Dedifferentiated amniotic fluid mesenchymal stem cell (primary cell): ENCODE measurements around the gene F3.

Experiments
- DNase-seq: peaks from one replicate; pipeline ENCODE4 v3.0.0-alpha.2; 2016; ENCODE audit errors: extremely low spot score

F3 gene

GRCh38 chr1:94527447-94528031, 14.0 kb downstream of the F3 start:
- DNase-seq: no peak

DNA sequence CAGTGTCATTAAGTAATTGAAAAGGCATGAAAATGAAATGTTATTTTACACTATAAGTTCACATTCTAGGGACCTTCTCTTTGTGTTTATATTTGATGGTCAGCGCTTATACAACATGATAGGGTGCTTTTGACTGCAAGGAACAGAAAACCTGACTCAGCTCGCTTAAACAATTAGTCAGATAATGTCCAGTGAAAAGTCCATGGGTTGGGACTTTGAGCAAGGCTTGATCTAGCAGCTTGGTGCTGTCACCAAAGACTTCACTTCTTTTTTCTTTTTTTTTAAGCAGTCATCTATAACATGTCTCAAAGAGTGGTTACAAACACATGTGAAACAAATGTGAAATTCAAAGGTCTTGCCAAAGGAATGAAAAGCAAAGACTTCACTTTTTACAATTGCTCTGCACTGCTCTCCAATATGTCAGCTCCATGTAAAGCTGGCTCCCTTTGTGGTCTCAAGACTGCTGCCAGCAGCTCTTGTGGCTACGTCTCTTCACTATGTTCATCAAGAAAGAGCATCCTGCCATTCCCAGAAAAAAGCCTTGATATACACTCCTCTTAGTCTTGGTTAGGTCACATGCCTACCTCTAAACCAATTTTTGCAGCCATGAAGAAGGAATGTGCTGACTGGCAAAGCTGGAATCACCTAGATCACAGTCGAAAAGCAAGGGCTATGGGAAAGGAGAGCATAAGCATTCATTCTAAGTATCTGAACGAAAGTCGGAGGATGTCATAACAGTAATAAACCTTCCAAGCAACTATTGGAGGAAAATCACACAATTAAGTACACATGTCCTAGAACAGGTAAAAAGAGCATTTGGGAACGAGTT, 15.2 kb downstream of the F3 start:
- DNase-seq: no peak

GRCh38 chr1:94524531-94524930, 17.0 kb downstream of the F3 start:
- no peak for DNase-seq

- peak; percentile 74 for DNase-seq
Observed at GRCh38 chr1:94522304-94522703, 19.3 kb downstream of the F3 start.

DNA sequence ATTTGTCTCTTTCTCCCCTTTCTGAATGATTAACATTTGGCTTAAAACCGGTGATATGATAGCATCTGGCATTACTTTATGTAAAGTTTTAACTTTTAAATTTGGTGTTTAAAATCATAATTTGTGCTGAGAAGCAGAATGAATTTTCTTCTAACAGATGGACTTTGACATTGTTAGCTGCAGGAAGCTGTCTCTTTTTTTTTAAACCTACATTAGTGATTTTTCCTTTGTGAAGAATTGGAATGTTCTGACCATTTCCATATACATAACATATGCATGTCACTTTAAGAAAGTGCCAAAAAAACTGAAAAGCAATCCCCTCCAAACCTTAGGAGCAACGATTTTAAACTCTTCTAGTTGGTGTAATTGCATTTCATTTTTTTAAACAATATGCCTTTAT, 22.2 kb downstream of the F3 start:
- no peak for DNase-seq

DNA sequence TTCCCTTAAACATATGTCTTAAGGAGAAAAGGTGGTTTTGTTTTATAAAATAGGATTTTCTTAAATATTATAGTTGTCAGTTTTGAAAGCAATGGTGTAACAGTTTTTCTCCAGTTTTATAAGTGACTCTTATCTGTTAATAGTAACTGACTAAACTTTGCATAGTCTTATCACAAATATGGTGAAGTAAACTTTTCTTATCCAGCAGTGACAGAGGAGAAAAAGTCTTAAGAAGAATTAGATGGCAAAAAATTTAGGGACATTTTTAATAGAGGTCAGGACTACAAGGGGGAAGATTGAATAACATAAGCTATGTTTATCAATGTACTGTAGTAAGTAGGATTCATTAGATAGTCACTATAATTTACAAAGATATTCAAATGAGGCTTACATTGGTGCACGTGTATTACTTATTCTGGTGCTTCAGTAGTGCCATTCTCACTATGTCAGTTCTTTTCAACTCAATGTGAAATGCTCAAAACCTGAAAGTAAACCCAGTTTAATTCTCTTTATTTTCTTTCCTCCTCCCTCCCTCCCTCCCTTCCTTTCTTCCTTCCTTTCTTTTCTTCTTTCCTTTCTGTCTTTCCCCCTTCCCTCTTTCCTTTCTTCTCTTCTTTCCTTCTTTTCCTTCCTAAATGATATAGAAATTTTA, 26.1 kb downstream of the F3 start:
- no peak for DNase-seq

DNA sequence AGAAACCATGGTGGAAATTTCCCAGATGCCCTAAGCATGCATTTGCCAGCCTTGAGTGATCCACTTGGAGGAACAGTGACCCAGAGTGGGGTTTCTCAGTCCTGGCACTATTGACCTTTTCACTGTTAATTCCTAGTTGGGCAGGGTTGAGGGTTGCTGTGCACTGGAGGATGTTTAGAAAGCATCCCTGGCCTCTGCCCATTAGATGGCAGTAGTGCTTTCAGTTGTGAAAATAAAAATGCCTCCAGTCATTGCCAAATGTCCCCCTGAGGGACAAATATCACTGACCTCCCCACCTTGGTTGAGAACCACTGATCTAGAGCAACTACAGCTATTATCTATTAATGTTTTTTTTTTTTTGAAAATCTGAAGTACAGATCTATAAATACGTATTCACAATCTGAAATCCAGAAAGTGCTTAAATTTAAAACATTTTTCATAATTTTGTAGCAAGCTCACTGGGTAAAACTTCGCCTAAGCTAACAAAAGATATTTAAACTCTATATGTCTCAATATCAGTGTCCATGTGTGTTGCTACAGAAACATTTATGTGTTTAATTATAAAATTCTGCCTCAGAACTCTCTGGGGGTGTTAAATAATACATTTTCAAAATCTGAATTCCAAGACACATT, 27.3 kb downstream of the F3 start:
- DNase-seq: peak; percentile 22

DNA sequence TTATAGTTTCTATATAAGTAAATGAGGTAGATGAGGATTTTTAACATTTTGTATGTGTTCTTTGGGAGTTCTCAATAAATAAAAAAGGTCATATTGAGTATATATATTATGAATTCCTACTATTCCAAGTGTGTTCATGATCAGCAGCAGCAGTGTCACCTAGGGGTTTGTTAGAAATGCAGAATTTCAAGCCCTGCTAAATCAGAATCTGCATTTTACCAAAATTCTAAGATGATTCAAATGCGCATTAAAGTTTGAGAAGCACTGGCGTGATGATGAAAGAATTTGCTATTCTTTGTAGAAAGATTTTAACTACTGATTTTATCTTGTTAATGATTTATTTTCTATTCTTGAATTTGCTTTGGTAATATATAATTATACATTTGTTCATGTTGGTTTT, 28.7 kb downstream of the F3 start:
- DNase-seq: no peak

- no peak for DNase-seq
Observed at GRCh38 chr1:94504601-94505000, 37.0 kb downstream of the F3 start.

- no peak for DNase-seq
Observed at GRCh38 chr1:94503153-94503552, 38.4 kb downstream of the F3 start.

DNA sequence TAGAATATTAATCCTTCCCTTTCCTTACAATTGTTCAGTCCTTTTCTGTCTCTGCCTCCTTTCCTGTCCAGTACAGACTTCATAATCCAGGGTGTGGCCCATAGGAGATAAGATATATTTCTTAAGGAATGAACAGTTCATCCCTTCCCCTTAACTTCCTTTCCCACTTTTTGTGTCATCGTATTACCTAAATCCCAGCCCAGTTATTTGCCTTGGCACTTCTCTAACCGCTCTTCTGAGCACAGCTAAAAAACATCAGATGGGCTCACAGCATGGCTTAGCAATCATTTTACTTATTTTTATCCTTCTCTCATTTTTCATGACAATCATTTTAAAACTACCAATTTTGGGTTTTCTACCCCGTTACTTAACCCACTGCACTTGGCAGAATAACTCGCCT, 39.6 kb downstream of the F3 start:
- DNase-seq: no peak

DNA sequence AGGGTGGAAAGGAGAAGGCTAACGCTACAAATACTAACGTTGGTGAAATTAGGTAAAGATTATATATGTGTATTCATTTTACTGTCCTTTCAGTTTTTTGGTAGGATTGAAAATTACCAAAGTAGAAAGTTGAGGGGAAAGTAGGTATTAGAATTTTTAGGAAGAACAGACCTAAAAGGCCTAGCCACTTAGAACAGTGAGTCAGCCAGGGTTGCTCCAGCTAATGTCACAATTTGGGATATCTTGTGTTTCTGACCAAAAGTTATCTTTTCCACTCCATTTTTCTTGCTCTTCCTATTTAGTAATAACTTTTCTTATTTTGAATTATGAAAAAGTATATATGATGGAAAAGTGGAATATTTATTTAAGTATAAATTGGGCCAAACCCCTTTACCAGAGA, 40.1 kb downstream of the F3 start:
- DNase-seq: no peak

- DNase-seq: no peak
Observed at GRCh38 chr1:94496076-94496755, 45.3 kb downstream of the F3 start.

DNA sequence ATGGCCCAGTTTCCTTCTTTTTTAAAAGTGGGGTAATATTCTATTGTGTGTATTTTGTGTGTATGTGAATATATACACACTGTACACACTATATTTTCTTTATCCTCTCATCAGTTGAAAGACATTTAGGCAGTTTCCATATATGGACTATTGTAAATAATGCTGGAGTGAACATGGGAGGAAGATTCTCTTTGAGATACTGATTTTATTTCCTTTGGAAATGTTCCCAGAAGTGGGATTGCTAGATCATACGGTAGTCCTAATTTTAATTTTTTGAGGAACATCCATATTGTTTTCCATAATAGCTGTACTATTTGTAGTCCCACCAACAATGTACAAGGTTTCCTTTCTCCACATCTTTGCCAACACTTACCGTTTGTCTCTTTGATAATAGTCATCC, 51.0 kb downstream of the F3 start:
- DNase-seq: no peak

DNA sequence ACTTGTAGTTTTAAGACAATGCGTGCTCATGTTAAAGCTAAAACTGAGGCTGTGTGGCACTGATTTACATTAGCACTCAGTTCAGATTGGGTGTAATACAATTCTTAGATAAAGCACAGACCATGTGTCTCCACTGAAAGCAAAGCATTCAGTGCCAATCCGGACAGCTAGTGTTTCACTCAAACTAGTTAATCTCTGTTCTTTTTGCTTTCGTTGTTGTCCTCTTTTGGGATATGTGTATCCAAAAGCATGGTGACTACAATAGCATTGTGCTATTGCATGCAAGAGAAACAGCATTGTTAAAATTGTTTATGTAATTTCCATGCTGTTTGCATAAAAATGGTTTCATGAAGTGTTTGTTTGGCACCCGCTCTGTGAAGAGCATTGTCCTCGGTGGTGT, 54.6 kb downstream of the F3 start:
- no peak for DNase-seq

DNA sequence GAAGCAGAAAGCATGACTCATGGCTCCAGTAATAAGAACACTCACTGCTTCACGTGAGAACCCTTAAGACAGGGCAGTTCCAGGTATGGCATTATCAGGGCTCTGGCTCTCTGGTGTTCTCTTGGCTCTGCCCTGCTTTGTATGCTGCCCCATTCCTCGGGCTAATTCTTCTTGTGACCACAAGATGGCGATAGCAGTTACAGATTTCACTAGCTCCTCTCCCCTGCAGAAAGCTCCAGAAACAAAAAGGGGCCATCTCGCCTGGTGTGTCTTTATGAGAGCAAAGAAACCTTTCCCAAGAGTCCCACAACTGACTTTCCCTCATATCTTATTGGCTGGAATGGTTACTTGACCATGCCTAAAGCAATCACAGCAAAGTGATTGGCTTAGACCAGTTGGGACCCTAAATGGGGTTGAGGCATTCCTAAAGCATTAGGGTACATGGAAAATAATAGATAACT, 60.1 kb downstream of the F3 start:
- DNase-seq: peak; percentile 63

DNA sequence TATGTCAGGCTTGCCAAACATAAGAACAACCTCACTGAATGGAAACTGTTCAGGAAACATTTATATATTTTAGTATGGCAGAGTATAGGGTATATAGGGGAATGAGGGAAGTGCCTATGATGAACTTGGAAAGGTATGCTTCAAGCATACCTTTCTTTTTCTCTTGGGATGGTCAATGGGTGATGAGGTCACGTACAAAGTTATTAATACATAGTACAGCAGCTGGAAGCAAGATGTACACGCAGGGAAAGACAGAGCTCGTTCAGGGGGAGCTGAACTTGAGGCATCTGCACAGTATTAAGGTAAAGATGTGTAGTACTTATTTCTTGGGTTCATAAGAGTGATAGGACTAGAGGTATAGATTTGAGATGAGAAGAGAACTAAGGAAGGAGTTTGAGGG, 61.9 kb downstream of the F3 start:
- no peak for DNase-seq
